Subcutaneous abdominal adipose tissue (tissue), 5 donors: ENCODE measurements around the gene COL5A1.

Source experiments
- H3K27ac ChIP-seq: one replicate; pipeline ENCODE4 v1.7.0; 2013; ENCODE audit warnings: low read depth, mild to moderate bottlenecking, inconsistent platforms, low read length, moderate library complexity
- H3K27me3 ChIP-seq, 5 donors: one replicate each; pipeline ENCODE4 v1.7.0; 2013; ENCODE audit warnings: low read length in 5 of 5, inconsistent platforms in 1 of 5; ENCODE audit not compliant: control insufficient read depth in 5 of 5, insufficient read depth in 4 of 5
- H3K36me3 ChIP-seq, 5 donors: one replicate each; pipeline ENCODE4 v1.7.0; 2013; ENCODE audit warnings: low read length in 5 of 5; ENCODE audit not compliant: control insufficient read depth in 5 of 5, insufficient read depth in 5 of 5
- H3K4me1 ChIP-seq, 5 donors: one replicate each; pipeline ENCODE4 v1.7.0; 2013; ENCODE audit warnings: low read length in 5 of 5, mild to moderate bottlenecking in 3 of 5, moderate library complexity in 1 of 5; ENCODE audit not compliant: control insufficient read depth in 5 of 5, insufficient read depth in 5 of 5
- H3K4me3 ChIP-seq, 5 donors: one replicate each; pipeline ENCODE4 v1.7.0; 2013; ENCODE audit warnings: low read length in 5 of 5, low read depth in 1 of 5
- H3K9ac ChIP-seq, 5 donors: one replicate each; pipeline ENCODE4 v1.7.0; 2013; ENCODE audit warnings: low read length in 5 of 5, mild to moderate bottlenecking in 4 of 5, moderate library complexity in 3 of 5
- H3K9me3 ChIP-seq, 5 donors: one replicate each; pipeline ENCODE4 v1.7.0; 2013; ENCODE audit warnings: low read length in 5 of 5; ENCODE audit not compliant: control insufficient read depth in 5 of 5
- donor health status: healthy.
- donor health status: healthy.
- donor health status: healthy.
- donor health status: healthy.
- donor health status: healthy.

The COL5A1 gene

DNA sequence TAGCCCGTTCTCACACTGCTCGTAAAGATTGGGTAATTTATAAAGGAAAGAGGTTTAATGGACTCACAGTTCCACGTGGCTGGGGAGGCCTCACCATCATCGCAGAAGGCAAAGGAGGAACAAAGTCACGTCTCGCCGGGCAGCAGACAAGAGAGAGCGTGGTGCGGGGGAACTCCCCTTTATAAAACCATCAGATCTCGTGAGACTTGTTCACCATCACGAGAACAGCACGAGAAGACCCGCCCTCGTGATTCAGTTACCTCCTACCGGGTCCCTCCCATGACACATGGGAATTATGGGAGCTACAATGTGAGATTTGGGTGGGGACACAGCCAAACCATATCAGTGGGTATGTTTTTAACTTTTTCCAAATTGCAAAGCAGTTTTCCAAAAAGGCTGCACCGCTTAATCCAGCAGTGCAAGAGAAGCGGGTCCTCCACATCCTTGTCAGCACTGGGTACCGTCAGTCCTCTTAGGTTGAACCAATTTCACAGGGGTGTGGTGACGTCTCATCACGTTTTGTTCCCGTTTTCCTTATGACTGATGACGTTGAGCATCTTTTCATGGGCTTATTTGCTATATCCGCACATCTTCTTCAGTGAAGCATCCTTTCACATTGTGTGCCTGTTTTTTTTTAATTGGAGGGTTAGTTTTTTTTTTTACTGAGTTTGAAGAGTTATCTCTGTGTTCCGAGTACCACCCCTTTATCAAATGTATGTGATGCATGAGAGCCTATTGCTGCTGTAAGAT, 231.1 kb downstream of the COL5A1 start:
- H3K9ac ChIP-seq = no peak overlapping the region
- H3K4me1 ChIP-seq = peaks cover 0 to 8% (median 0%) of the 10 kb centered on the region in 5 donors
- H3K27ac ChIP-seq = no peak overlapping the region
- no peak overlapping the region for H3K4me3 ChIP-seq
- no peaks in the 10 kb centered on the region for H3K36me3 ChIP-seq
- peaks cover 0 to 2% (median 0%) of the 10 kb centered on the region in 5 donors for H3K9me3 ChIP-seq
- no peaks in the 10 kb centered on the region for H3K27me3 ChIP-seq

DNA sequence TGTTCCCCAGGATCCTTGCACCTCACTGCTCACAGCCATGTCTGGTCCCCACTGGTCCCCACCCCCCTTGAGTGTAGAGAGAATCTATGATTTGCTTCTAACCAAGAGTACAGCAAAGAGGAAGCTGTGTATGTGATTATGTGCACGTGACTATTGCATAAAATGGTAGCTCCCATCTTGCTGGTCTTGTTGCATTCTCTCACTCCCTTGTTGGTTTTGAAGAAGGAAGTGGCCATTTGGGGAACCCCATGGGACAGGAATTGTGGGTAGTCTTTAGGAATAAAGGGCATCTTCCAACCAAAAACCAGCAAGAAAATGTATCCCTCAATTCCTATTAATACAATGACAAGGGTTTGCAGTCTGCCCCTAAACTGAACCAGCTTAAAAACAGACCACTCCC, 233.8 kb downstream of the COL5A1 start:
- Histone ChIP-seq H3K4me1 (peaks cover 0 to 13% (median 0%) of the 10 kb centered on the region in 5 donors), H3K9ac (no peak overlapping the region), H3K4me3 (no peak overlapping the region), H3K36me3 (no peaks in the 10 kb centered on the region), H3K27ac (no peak overlapping the region), H3K27me3 (no peaks in the 10 kb centered on the region), H3K9me3 (no peaks in the 10 kb centered on the region)

DNA sequence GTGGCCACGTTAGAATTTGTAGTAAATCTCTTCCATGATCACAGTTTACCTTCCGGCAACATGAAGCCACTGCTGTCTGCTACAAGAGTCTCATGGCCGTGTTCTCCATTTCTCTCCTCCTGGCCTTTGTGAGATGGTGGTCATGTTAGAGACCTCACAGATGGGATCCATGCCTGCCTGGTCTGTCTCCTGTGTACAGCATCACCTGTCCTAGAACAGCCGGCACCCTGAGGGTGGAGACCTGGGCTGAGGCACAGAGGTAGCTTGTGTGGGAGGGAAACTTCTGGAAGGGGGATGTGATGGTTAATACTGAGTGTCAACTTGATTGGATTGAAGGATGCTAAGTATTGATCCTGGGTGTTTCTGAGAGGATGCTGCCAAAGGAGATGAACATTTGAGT, 235.9 kb downstream of the COL5A1 start:
- Histone ChIP-seq H3K36me3 (no peaks in the 10 kb centered on the region), H3K4me1 (peaks cover 0 to 8% (median 0%) of the 10 kb centered on the region in 5 donors), H3K27ac (no peak overlapping the region), H3K4me3 (no peak overlapping the region), H3K9ac (no peak overlapping the region), H3K9me3 (no peaks in the 10 kb centered on the region), H3K27me3 (no peaks in the 10 kb centered on the region)

- Histone ChIP-seq H3K9ac (no peak overlapping the region), H3K36me3 (no peaks in the 10 kb centered on the region), H3K4me1 (peaks cover 0 to 8% (median 0%) of the 10 kb centered on the region in 5 donors), H3K27ac (no peak overlapping the region), H3K27me3 (peaks cover 0 to 2% (median 0%) of the 10 kb centered on the region in 5 donors), H3K9me3 (no peaks in the 10 kb centered on the region), H3K4me3 (no peak overlapping the region)
Measured at GRCh38 chr9:134879664-134880483, 238.3 kb downstream of the COL5A1 start.

DNA sequence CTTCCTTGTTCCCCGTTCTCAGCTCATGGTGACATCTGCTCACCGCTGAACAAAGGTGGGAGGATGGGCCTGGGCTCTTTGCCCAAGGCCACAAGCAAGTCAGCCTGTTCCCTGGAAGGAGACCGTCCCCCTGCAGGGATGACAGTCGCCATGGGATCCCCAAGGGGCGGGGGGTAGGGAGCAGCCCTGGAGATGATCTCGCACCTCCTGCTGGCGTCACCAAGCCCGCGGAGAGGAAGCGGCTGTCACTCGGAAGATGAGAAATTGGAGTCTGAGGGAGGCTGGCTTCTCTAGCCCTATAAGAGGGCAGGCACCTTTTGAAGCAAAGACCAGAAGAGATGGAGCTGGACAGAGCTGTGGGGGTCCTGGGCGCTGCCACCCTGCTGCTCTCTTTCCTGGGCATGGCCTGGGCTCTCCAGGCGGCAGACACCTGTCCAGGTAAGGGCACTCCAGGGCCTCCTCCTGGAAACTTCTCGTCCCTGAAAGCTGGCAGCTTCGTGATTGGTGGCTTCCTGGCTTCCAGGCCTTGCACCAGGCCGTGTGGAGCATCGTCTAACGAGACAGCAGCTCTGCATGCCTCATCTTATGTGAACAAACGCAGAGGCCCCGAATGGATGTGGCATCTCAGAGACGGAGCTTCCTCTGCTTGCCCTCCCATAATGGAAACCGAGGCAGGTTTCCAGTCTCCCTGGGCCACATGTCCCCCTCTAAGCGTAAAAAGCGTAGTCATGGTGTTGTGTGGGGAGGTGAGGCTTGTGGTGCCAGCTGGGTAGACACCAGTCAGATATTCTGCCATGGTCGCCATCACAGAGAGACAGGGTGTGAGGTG, 239.1 kb downstream of the COL5A1 start, which contains the start of gene FCN2:
Gene FCN2, plus strand, starts transcription at position 327 of the 829 bp plus-strand sequence. Its CDS starts 12 bp downstream, at position 339.
- Histone ChIP-seq H3K27me3 (peaks cover 0 to 2% (median 0%) of the 10 kb centered on the region in 5 donors), H3K4me1 (peaks cover 0 to 8% (median 0%) of the 10 kb centered on the region in 5 donors), H3K9ac (no peak within 1 kb of the TSS), H3K4me3 (no peak within 1 kb of the TSS), H3K9me3 (no peaks in the 10 kb centered on the region), H3K27ac (no peak within 1 kb of the TSS), H3K36me3 (no peaks in the 10 kb centered on the region)

DNA sequence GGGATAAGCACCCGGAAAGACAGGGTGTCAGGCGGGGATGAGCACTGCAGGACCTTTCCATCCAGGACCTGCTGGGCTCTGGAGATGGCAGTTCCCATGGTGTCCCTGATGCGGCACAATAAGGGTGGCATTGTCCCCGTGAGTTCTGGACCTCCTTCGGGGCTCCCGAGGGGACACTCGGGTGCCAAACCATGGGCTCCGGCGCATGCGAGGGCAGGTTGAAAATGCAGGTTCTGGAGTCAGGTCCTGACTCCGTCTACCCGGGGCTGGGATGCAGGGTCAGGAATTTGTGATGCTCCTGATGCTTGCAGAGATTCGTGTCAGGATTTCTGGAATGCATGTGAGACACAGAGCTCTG, 239.7 kb downstream of the COL5A1 start:
- Histone ChIP-seq H3K4me3 (no peak overlapping the region), H3K4me1 (peaks cover 0 to 8% (median 0%) of the 10 kb centered on the region in 5 donors), H3K9ac (no peak overlapping the region), H3K9me3 (no peaks in the 10 kb centered on the region), H3K27ac (no peak overlapping the region), H3K27me3 (peaks cover 0 to 3% (median 0%) of the 10 kb centered on the region in 5 donors), H3K36me3 (no peaks in the 10 kb centered on the region)

DNA sequence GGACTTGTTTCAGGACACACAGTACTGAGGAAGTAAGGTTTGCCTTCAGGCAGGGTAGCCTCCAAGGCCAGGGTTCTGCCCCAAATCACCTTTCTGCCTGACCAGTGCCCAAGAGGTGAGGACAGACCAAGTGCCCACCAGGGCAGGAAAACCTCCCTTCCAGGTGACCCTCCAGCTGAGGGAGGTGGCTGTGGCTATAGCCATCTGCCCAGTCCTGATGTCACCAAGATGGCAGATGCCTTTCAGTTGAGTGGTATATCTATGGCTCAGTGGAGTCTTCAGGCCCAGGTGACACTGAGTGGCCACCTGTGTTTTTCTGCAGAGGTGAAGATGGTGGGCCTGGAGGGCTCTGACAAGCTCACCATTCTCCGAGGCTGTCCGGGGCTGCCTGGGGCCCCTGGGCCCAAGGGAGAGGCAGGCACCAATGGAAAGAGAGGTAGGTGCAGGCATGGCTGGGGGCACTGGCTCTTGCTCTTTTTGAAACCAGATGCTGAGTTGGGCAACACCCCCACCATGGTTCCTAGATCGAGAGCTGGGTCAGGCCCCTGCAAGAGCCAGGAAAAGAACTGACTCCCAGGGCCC, 240.7 kb downstream of the COL5A1 start:
- no peak overlapping the region for H3K27ac ChIP-seq
- H3K4me3 ChIP-seq = no peak overlapping the region
- no peak overlapping the region for H3K9ac ChIP-seq
- peaks cover 0 to 9% (median 0%) of the 10 kb centered on the region in 5 donors for H3K4me1 ChIP-seq
- H3K27me3 ChIP-seq = peaks cover 0 to 3% (median 0%) of the 10 kb centered on the region in 5 donors
- H3K9me3 ChIP-seq = no peaks in the 10 kb centered on the region
- H3K36me3 ChIP-seq = peaks cover 0 to 4% (median 0%) of the 10 kb centered on the region in 5 donors

DNA sequence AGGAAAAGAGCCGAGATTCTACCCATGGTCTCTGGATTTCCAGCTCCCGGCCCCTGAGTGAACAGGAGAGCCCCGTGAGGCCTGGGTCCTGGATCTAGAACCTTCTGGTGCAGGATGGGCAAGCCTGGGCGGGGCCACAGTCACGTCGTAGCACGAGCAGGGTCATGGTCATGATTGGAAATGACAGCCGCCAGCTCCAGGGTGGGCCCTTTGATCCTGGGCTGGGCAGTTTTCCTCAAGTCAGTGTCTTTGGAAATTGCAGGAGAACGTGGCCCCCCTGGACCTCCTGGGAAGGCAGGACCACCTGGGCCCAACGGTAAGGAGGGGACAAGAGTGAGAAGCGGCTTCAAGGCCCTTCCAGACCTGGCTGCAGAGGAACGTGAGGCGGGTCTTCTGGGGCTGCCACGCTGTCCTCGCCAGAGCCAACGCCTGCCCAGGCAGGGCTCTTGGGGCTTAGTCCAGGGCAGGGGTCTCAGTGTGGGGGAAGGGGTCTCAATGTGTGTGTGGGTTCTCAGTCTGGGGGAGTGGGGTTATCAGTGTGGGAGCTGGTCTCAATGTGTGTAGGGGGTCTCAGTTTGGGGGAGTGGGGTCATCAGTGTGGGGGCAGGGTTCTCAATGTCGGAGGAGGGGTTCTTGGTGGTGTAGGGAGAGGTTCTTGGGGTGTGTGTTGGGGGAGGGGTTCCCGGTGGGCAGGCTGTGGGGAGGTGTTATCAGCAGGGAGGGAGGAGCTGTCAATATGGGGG, 241.6 kb downstream of the COL5A1 start:
- no peak overlapping the region for H3K27ac ChIP-seq
- H3K9ac ChIP-seq = no peak overlapping the region
- no peaks in the 10 kb centered on the region for H3K9me3 ChIP-seq
- peaks cover 0 to 3% (median 0%) of the 10 kb centered on the region in 5 donors for H3K27me3 ChIP-seq
- H3K4me1 ChIP-seq = peaks cover 0 to 14% (median 0%) of the 10 kb centered on the region in 5 donors
- H3K36me3 ChIP-seq = peaks cover 0 to 4% (median 0%) of the 10 kb centered on the region in 5 donors
- H3K4me3 ChIP-seq = no peak overlapping the region

- Histone ChIP-seq H3K27me3 (peaks cover 0 to 6% (median 0%) of the 10 kb centered on the region in 5 donors), H3K9ac (no peak overlapping the region), H3K36me3 (peaks cover 0 to 4% (median 0%) of the 10 kb centered on the region in 5 donors), H3K9me3 (no peaks in the 10 kb centered on the region), H3K27ac (no peak overlapping the region), H3K4me3 (no peak overlapping the region), H3K4me1 (peaks cover 0 to 14% (median 0%) of the 10 kb centered on the region in 5 donors)
Measured at GRCh38 chr9:134884492-134884891, 242.9 kb downstream of the COL5A1 start.
